GM18870 (cell line): ENCODE results near the gene CABP1.
A peak's percentile ranks its signal among the peaks of the same experiment; 100 is the strongest.
"Not testable (repeated sequence)": the region's sequence is repeated elsewhere in the genome, so short reads cannot be mapped to it uniquely, and the experiment has no call there.

ENCODE experiments used
- ATAC-seq: cut with Tn5 transposase; IDR thresholded peaks from one replicate; pipeline ENCODE4 v1.9.1; 2021; ENCODE audit warnings: moderate library complexity; ENCODE audit not compliant: unreplicated experiment

CABP1 gene

GRCh38 chr12:120663741-120664140 is 23.3 kb downstream of the CABP1 start:
- no peak for ATAC-seq

GRCh38 chr12:120666571-120667390 is 26.4 kb downstream of the CABP1 start:
- ATAC-seq = no peak

- ATAC-seq = no peak
Observed at GRCh38 chr12:120668091-120668867, 27.9 kb downstream of the CABP1 start.

GRCh38 chr12:120668868-120669840 is 28.7 kb downstream of the CABP1 start:
- ATAC-seq = no peak

- not testable (repeated sequence) for ATAC-seq
Observed at GRCh38 chr12:120670237-120670636, 29.8 kb downstream of the CABP1 start.

GRCh38 chr12:120670667-120671066 is 30.2 kb downstream of the CABP1 start:
- no peak for ATAC-seq

GRCh38 chr12:120674097-120674636 is 33.7 kb downstream of the CABP1 start:
- ATAC-seq = no peak

- peak; percentile 50 for ATAC-seq
Observed at GRCh38 chr12:120677765-120678473, 37.5 kb downstream of the CABP1 start.

GRCh38 chr12:120678572-120678971 is 38.1 kb downstream of the CABP1 start:
- ATAC-seq = peak; percentile 9

GRCh38 chr12:120680165-120680738 is 39.8 kb downstream of the CABP1 start:
- ATAC-seq = no peak

- ATAC-seq = no peak
Observed at GRCh38 chr12:120684523-120684932, 44.1 kb downstream of the CABP1 start.

- no peak for ATAC-seq
Observed at GRCh38 chr12:120685522-120685921, 45.1 kb downstream of the CABP1 start.

- ATAC-seq = peak; percentile 54
Observed at GRCh38 chr12:120686151-120686689, 45.8 kb downstream of the CABP1 start.

GRCh38 chr12:120686690-120687577 is 46.5 kb downstream of the CABP1 start, which contains the start of gene MLEC:
Gene MLEC (plus strand): TSS chr12:120687149. CDS start chr12:120687297, 148 bp downstream.
- ATAC-seq = peak; percentile 65

GRCh38 chr12:120687578-120688289 is 47.3 kb downstream of the CABP1 start:
- no peak for ATAC-seq

- no peak for ATAC-seq
Observed at GRCh38 chr12:120688527-120689071, 48.2 kb downstream of the CABP1 start.

- no peak for ATAC-seq
Observed at GRCh38 chr12:120689397-120690082, 49.1 kb downstream of the CABP1 start.
